ENCODE data around the gene B3GNT5. TPM values are rescaled to one million over a fixed set of nuclear protein-coding genes. Genes with fewer than 3 reads are reported as not detected.

Gene B3GNT5
- total and polyA plus RNA-seq, 2 experiments from 2014 or later, result 4.9 to 6.4 TPM

DNA sequence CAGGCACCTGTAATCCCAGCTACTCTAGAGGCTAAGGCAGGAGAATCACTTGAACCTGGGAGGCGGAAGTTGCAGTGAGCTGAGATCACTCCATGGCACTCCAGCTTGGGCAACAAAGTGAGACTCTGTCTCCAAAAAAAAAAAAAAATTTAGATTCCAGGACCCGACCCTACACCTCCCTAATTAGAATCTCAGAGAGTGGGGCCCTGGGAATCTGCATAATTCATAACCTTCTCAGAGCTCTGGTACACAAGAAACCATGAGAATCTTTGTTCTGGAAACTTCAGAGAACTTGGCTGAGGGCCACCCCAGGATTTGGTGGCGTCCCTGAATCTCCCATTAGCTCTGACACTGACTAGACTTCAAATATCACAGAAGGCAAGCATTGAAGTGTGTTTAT, 31.5 kb downstream of the B3GNT5 start:
- no peak for TF ChIP-seq STAT1 (IDR thresholded peaks at IDR 0.05; ENCODE audit: unreplicated experiment)
- TF ChIP-seq EZH2phosphoT487 (IDR thresholded peaks at IDR 0.05; ENCODE audit: unreplicated experiment), result no peak
- no peak for TF ChIP-seq JUNB (IDR thresholded peaks at IDR 0.05; ENCODE audit: unreplicated experiment)
- TF ChIP-seq POLR2AphosphoS5 (IDR thresholded peaks at IDR 0.05; ENCODE audit: low read depth), result no peak
- no peak for TF ChIP-seq REST (IDR thresholded peaks at IDR 0.05; ENCODE audit: unreplicated experiment)
- TF ChIP-seq ZNF462 (CRISPR knock-in tag; IDR thresholded peaks at IDR 0.05), result no peak
- TF ChIP-seq CREB1 (CRISPR knock-in tag; IDR thresholded peaks at IDR 0.05; ENCODE audit: low read depth), result no peak
- TF ChIP-seq, protein P1, sequence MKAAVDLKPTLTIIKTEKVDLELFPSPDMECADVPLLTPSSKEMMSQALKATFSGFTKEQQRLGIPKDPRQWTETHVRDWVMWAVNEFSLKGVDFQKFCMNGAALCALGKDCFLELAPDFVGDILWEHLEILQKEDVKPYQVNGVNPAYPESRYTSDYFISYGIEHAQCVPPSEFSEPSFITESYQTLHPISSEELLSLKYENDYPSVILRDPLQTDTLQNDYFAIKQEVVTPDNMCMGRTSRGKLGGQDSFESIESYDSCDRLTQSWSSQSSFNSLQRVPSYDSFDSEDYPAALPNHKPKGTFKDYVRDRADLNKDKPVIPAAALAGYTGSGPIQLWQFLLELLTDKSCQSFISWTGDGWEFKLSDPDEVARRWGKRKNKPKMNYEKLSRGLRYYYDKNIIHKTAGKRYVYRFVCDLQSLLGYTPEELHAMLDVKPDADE (IDR thresholded peaks at IDR 0.05), result no peak
- TF ChIP-seq EZH2 (IDR thresholded peaks at IDR 0.05; ENCODE audit: low read depth, unreplicated experiment), result no peak
- no peak for TF ChIP-seq ZNF114 (CRISPR knock-in tag; IDR thresholded peaks at IDR 0.05)
- no peak for TF ChIP-seq ZNF331 (CRISPR knock-in tag; IDR thresholded peaks at IDR 0.05; ENCODE audit: low read depth)
- no peak for TF ChIP-seq NANOG (IDR thresholded peaks at IDR 0.05; ENCODE audit: borderline replicate concordance)
- TF ChIP-seq, protein P2, sequence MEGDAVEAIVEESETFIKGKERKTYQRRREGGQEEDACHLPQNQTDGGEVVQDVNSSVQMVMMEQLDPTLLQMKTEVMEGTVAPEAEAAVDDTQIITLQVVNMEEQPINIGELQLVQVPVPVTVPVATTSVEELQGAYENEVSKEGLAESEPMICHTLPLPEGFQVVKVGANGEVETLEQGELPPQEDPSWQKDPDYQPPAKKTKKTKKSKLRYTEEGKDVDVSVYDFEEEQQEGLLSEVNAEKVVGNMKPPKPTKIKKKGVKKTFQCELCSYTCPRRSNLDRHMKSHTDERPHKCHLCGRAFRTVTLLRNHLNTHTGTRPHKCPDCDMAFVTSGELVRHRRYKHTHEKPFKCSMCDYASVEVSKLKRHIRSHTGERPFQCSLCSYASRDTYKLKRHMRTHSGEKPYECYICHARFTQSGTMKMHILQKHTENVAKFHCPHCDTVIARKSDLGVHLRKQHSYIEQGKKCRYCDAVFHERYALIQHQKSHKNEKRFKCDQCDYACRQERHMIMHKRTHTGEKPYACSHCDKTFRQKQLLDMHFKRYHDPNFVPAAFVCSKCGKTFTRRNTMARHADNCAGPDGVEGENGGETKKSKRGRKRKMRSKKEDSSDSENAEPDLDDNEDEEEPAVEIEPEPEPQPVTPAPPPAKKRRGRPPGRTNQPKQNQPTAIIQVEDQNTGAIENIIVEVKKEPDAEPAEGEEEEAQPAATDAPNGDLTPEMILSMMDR (conservative IDR thresholded peaks at IDR 0.05; ENCODE audit: low read depth in 2 of 2), result no peak
- no peaks in the 10 kb centered on the region for H3K79me2 ChIP-seq (replicated peaks; ENCODE audit: insufficient read depth)
- H3K4me3 ChIP-seq, result no peak overlapping the region
- H3K36me3 Mint-ChIP-seq (ENCODE audit: low read depth), result peaks cover 3% of the 10 kb centered on the region; the same call in 1 of the 3 replicates
- H2AFZ ChIP-seq, result no peak overlapping the region
- peaks cover 2% of the 10 kb centered on the region; the same call in 1 of the 2 replicates for H3K36me3 ChIP-seq (ENCODE audit: insufficient read depth)
- H3K9me2 ChIP-seq (ENCODE audit: insufficient read depth), result no peaks in the 10 kb centered on the region
- H3K27ac ChIP-seq (ENCODE audit: low read depth), result no peak overlapping the region
- H3F3A ChIP-seq (replicated peaks; ENCODE audit: low read depth), result no peaks in the 10 kb centered on the region
- H3K9me3 Mint-ChIP-seq, result no peaks in the 10 kb centered on the region
- DNase-seq (ENCODE audit: low spot score) (no peak), ATAC-seq (no peak)
- H3K27ac Mint-ChIP-seq, result no peak overlapping the region
- H3K4me2 ChIP-seq, result no peak overlapping the region
- H3K4me1 ChIP-seq (ENCODE audit: insufficient read depth), result peaks cover 8% of the 10 kb centered on the region; the same call in 1 of the 2 replicates
- H4K20me1 ChIP-seq (replicated peaks; ENCODE audit: insufficient read depth), result no peaks in the 10 kb centered on the region; the same call in 1 of the 2 replicates
- no peak overlapping the region for H3K4me3 Mint-ChIP-seq
- H3K4me1 Mint-ChIP-seq, result peaks cover 7% of the 10 kb centered on the region
- H3K27me3 ChIP-seq (ENCODE audit: insufficient read depth), result no peaks in the 10 kb centered on the region
- H3K27me3 Mint-ChIP-seq (ENCODE audit: insufficient read depth, low read depth, poor library complexity), result no peaks in the 10 kb centered on the region
